HG03342 (cell line): ENCODE data around the gene NCKAP5.

ENCODE experiments used
- ATAC-seq: cut with Tn5 transposase; IDR thresholded peaks from one replicate; pipeline ENCODE4 v1.9.1; 2021; ENCODE audit warnings: mild to moderate bottlenecking, moderate library complexity; ENCODE audit not compliant: unreplicated experiment

NCKAP5 gene

GRCh38 chr2:132974467-132975095 lies 593.7 kb downstream of the NCKAP5 start:
- ATAC-seq, result no peak

GRCh38 chr2:132971310-132972061 lies 596.8 kb downstream of the NCKAP5 start:
- no peak for ATAC-seq

- ATAC-seq, result no peak
These were observed 598.8 kb downstream of the NCKAP5 start for GRCh38 chr2:132969371-132969985.

- no peak for ATAC-seq
These were observed 602.8 kb downstream of the NCKAP5 start for GRCh38 chr2:132965460-132965859.

GRCh38 chr2:132963161-132963560 lies 605.1 kb downstream of the NCKAP5 start:
- ATAC-seq, result no peak

GRCh38 chr2:132958887-132959286 lies 609.4 kb downstream of the NCKAP5 start:
- ATAC-seq, result no peak

GRCh38 chr2:132955871-132956615 lies 612.2 kb downstream of the NCKAP5 start:
- ATAC-seq, result no peak

GRCh38 chr2:132953771-132954170 lies 614.5 kb downstream of the NCKAP5 start:
- ATAC-seq, result peak; percentile 93

- ATAC-seq, result no peak
These were observed 617.1 kb downstream of the NCKAP5 start for GRCh38 chr2:132951008-132951714.

- ATAC-seq, result no peak
These were observed 619.2 kb downstream of the NCKAP5 start for GRCh38 chr2:132949108-132949507.

- ATAC-seq, result no peak
These were observed 620.1 kb downstream of the NCKAP5 start for GRCh38 chr2:132948211-132948610.

- ATAC-seq, result no peak
These were observed 624.4 kb downstream of the NCKAP5 start for GRCh38 chr2:132943829-132944228.

GRCh38 chr2:132941296-132942020 lies 626.8 kb downstream of the NCKAP5 start:
- ATAC-seq, result no peak

- ATAC-seq, result no peak
These were observed 630.6 kb downstream of the NCKAP5 start for GRCh38 chr2:132937629-132938028.

- peak; percentile 81 for ATAC-seq
These were observed 631.5 kb downstream of the NCKAP5 start for GRCh38 chr2:132936791-132937190.

- no peak for ATAC-seq
These were observed 632.0 kb downstream of the NCKAP5 start for GRCh38 chr2:132936261-132936660.

- ATAC-seq, result no peak
These were observed 638.5 kb downstream of the NCKAP5 start for GRCh38 chr2:132929786-132930185.

GRCh38 chr2:132923787-132924186 lies 644.5 kb downstream of the NCKAP5 start:
- ATAC-seq, result no peak

- ATAC-seq, result peak; percentile 89
These were observed 652.3 kb downstream of the NCKAP5 start for GRCh38 chr2:132915812-132916549.
